Activated CD8-positive, alpha-beta T cell treated with anti-CD3 and anti-CD28 coated beads, Interleukin-2, amount 10 ng/mL, durations not matched to agents 7 days and 5 days (primary cell): ENCODE results near the gene RTRAF. TPM values are rescaled to one million over a fixed set of nuclear protein-coding genes. Genes with fewer than 3 reads are reported as not detected.

ENCODE experiments used
- ATAC-seq: fragments of 150-1000 bp; cut with Tn5 transposase; one replicate; pipeline ENCODE4 v1.10.0; 2021; ENCODE audit warnings: moderate library complexity
- CTCF ChIA-PET: fragments of 350-600 bp; sonication (Branson Sonifier 250); formaldehyde crosslinking; loops from one replicate; lab custom pipeline; 2021; ENCODE audit warnings: antibody characterized with exemption; lab: Charles Lee
- POLR2A ChIA-PET: fragments of 350-600 bp; sonication (Branson Sonifier 250); formaldehyde crosslinking; loops from one replicate; lab custom pipeline; 2021; ENCODE audit warnings: antibody characterized with exemption; lab: Charles Lee
- DNase-seq: peaks from one replicate; pipeline ENCODE4 v3.0.0-alpha.2; 2020
- H3K27ac Mint-ChIP-seq: one replicate; pipeline ENCODE4 v1.8.0; 2021; ENCODE audit warnings: mild to moderate bottlenecking, mixed read lengths
- H3K27me3 Mint-ChIP-seq: one replicate; pipeline ENCODE4 v1.8.0; 2021; ENCODE audit warnings: low read depth, mixed read lengths
- H3K36me3 Mint-ChIP-seq: one replicate; pipeline ENCODE4 v1.8.0; 2021; ENCODE audit warnings: low read depth, mixed read lengths
- H3K4me1 Mint-ChIP-seq: one replicate; pipeline ENCODE4 v1.8.0; 2021; ENCODE audit warnings: low read depth, mixed read lengths
- H3K4me3 Mint-ChIP-seq: one replicate; pipeline ENCODE4 v1.8.0; 2021; ENCODE audit warnings: mild to moderate bottlenecking, mixed read lengths
- H3K9me3 Mint-ChIP-seq: one replicate; pipeline ENCODE4 v1.8.0; 2022; ENCODE audit warnings: mixed read lengths; ENCODE audit not compliant: insufficient read depth
- total RNA-seq, 2 experiments: library from RNA; stranded (reverse); gene quantifications; one replicate each; pipeline ENCODE4 v1.2.3, GENCODE V29; 2021

Gene RTRAF
- total RNA-seq, 2 experiments from 2014 or later = 201 to 206 TPM

DNA sequence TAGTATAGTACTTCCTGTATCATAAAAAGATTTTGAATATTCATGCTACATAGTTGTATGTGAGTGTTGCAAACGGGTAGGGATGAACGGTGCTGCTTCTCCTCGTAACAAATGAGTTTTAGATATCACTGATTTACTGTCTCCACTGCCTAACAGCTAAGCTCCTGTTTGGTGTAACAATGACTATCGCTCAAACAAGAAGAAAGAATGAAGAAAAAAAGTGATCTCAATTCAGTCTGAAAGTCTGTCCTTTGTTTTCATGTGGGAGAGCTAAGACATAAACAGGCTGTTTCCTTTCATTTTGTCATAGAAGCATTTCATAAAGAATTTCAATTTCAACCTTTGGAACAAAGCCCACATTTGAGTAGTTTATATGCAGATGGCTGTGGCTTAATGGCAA lies 26.1 kb upstream of the RTRAF start:
- Mint-ChIP-seq H3K27me3 (no peaks in the 10 kb centered on the region), H3K27ac (peak overlapping the region; percentile 59), H3K36me3 (peaks cover 76% of the 10 kb centered on the region), H3K4me3 (peak overlapping the region; percentile 29), H3K4me1 (peaks cover 24% of the 10 kb centered on the region), H3K9me3 (peaks cover 9% of the 10 kb centered on the region)
- no peak for ATAC-seq
- no peak for DNase-seq
- ChIA-PET CTCF (interaction anchor here (0.7 to 1.5 kb wide), 3 partner anchors 15 to 57 kb away, joined by 3 to 12 read pairs (median 3); no protein-coding TSS in a partner anchor), POLR2A (no interaction called here)

DNA sequence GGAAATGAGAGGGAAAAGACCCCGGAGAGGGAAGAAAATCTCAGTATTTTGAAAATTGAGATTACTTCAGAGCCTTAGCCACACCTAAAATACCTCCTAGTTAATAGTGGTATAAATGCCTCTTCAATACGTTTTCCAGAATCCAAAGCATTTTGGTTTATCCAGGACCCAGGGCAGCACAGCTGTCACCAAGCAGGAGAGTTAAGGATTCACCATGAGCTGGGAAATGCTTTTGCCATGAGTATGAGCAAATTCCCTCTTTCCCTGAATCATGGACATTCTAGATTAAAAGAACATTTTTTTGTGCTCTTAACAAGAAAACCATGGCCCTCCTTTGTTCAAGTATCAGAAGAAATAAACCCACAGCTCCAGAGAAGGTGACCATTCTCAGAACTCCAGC lies 21.8 kb upstream of the RTRAF start:
- ATAC-seq = no peak
- H3K27me3 Mint-ChIP-seq = no peaks in the 10 kb centered on the region
- ChIA-PET CTCF (interaction anchor here (1.5 to 5.3 kb wide), 2 partner anchors 12 to 160 kb away, joined by 3 to 43 read pairs; no protein-coding TSS in a partner anchor), POLR2A (no interaction called here)
- no peak overlapping the region for H3K27ac Mint-ChIP-seq
- no peak overlapping the region for H3K4me3 Mint-ChIP-seq
- peaks cover 62% of the 10 kb centered on the region for H3K36me3 Mint-ChIP-seq
- H3K4me1 Mint-ChIP-seq = peaks cover 12% of the 10 kb centered on the region
- DNase-seq = no peak
- no peaks in the 10 kb centered on the region for H3K9me3 Mint-ChIP-seq

DNA sequence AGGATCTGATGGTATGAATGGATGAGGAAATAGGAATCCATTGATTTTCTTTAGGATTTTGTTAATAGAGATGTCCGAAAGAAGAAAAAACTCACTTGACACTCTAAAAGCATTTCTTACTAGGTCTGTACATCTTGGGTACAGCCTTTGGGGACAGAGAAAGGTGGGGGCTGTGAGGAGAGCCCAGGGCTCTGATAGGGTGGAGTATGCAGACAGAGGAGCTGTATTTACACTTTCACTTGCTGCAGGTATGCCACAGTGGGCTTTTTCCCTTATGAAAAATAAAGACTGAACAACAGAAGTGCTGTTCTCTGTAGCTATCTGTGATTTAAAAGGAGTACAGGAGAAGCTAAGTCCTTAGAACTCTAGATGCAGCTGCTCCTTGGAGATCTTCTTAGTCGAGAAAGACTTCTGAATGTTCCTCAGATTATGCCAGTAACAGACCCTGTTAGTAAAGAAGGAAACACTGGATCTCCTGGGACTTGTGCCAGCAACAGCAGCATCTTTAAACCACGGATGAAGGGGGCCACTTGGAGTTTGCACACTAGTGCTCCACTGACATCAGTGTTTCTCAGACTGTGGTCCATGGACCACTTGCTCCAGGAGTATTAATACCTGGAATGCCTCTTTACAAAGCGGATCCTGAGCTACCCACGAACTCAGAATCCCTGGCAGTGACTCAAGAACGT lies 19.4 kb upstream of the RTRAF start:
- ATAC-seq = no peak
- Mint-ChIP-seq H3K4me3 (no peak overlapping the region), H3K27me3 (no peaks in the 10 kb centered on the region), H3K27ac (no peak overlapping the region), H3K4me1 (peaks cover 1% of the 10 kb centered on the region), H3K36me3 (peaks cover 50% of the 10 kb centered on the region), H3K9me3 (no peaks in the 10 kb centered on the region)
- CTCF ChIA-PET = interaction anchor here (1.2 to 1.8 kb wide), 4 partner anchors 9 to 142 kb away, joined by 3 to 12 read pairs (median 4); no protein-coding TSS in a partner anchor
- POLR2A ChIA-PET = no interaction called here
- no peak for DNase-seq

DNA sequence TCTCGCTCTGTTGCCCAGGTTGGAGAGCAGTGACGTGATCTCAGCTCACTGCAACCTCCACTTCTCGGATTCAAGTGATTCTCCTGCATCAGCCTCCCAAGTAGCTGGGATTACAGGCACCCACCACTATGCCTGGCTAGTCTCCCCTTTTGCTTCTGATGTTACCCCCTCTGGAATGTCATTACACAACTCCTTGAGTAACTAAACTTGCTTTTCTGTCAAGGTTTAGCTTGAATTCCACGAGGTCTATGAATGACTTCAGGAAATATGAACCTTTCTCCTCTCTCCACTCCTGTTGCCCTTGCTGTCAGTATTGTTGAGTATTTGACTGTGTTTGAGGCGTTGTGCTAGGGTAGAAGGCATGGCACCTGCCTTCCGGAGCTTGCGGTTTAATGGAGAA lies 16.8 kb upstream of the RTRAF start:
- ChIA-PET POLR2A (no interaction called here), CTCF (no interaction called here)
- Mint-ChIP-seq H3K9me3 (no peaks in the 10 kb centered on the region), H3K4me1 (peaks cover 1% of the 10 kb centered on the region), H3K36me3 (peaks cover 31% of the 10 kb centered on the region), H3K27me3 (no peaks in the 10 kb centered on the region), H3K27ac (no peak overlapping the region), H3K4me3 (no peak overlapping the region)
- no peak for DNase-seq
- no peak for ATAC-seq

DNA sequence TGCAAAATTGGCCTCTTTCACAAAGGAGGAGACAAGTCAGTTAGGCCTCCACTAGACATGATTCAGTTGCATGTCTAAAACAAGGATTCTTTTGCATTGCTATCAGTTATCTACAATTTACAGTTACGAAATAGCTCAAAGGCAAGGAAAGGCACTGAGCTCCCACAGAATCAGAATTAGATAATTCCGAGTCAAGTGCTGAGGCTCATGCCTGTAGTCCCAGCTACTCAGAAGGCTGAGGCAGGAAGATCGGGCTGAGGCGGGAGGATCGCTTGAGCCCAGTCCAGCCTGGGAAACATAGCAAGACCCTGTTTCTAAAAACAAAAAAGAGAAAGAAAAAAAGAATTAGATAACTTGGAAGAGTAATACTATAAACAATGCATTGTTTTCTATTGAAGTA lies 12.3 kb upstream of the RTRAF start:
- CTCF ChIA-PET = interaction anchor here (0.8 to 4.6 kb wide), 6 partner anchors 10 to 200 kb away, joined by 3 to 43 read pairs (median 16); no protein-coding TSS in a partner anchor
- ATAC-seq (no peak), DNase-seq (no peak)
- H3K36me3 Mint-ChIP-seq = no peaks in the 10 kb centered on the region
- H3K4me3 Mint-ChIP-seq = no peak overlapping the region
- no peaks in the 10 kb centered on the region for H3K9me3 Mint-ChIP-seq
- H3K27ac Mint-ChIP-seq = no peak overlapping the region
- peaks cover 18% of the 10 kb centered on the region for H3K4me1 Mint-ChIP-seq
- H3K27me3 Mint-ChIP-seq = no peaks in the 10 kb centered on the region
- POLR2A ChIA-PET = no interaction called here

DNA sequence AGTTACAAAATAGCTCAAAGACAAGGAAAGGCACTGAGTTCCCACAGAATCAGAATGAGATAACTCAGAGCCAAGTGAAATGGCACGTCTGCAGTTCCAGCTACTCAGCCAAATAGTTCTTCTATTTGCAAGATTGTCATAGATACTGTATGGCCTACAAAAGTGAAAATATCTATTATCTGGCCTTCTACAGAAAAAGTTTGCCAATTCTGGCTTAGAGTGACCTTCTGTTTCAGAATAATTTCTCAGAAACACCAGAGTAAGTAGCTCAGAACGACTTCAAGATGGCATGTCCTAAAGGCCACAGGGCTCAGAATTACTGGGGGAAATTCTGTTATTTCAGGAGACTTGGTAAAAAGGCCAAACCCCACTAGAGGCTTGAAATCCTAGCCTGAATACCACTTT lies 10.7 kb upstream of the RTRAF start:
- Mint-ChIP-seq H3K4me1 (peaks cover 18% of the 10 kb centered on the region), H3K36me3 (no peaks in the 10 kb centered on the region), H3K9me3 (no peaks in the 10 kb centered on the region), H3K4me3 (no peak overlapping the region), H3K27ac (no peak overlapping the region), H3K27me3 (no peaks in the 10 kb centered on the region)
- POLR2A ChIA-PET = interaction anchor here (1.5 kb wide), 1 partner anchor 118 kb away, joined by 6 read pairs; the partner anchor contains the start of gene GNG2
- DNase-seq (no peak), ATAC-seq (peak; percentile 5)
- CTCF ChIA-PET = interaction anchor here (0.6 to 4.6 kb wide), 52 partner anchors 8 to 1414 kb away, joined by 3 to 43 read pairs (median 4); partner anchors contain the start of genes FRMD6 and GNG2

DNA sequence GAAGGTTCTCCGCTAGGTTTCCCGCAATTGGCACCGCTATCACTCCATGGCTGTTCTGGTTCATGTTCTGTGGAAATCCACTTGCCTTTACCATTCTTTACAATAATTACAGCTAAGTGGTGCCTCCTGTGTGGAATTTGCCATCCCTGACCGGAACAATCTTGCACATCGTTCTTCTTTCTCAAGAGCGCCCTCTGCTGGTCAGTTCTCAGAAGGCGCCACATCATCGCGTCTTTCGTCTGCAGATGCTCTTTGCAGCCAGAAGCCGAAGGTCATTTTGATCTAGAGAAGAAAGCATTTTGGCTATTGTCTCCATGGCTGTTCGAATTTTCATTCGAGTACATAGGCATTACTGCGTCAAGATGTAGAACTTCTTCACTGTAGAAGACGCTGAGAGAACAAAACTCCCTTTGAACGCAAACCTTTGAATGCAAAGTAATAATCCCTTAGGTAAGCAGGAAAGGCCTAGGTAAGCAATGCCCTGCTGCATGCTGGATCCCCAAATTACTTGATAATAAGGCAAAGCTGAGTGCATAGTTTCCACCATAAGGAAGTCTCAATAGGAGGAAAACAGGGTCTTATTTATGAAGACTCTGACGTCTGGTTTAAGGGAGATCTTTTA lies 10.1 kb upstream of the RTRAF start:
- H3K27ac Mint-ChIP-seq = no peak overlapping the region
- H3K27me3 Mint-ChIP-seq = no peaks in the 10 kb centered on the region
- H3K4me1 Mint-ChIP-seq = peaks cover 18% of the 10 kb centered on the region
- CTCF ChIA-PET = interaction anchor here (0.6 to 4.6 kb wide), 51 partner anchors 9 to 1414 kb away, joined by 3 to 43 read pairs (median 4); partner anchors contain the start of genes FRMD6 and GNG2
- POLR2A ChIA-PET = interaction anchor here (1.5 kb wide), 1 partner anchor 118 kb away, joined by 6 read pairs; the partner anchor contains the start of gene GNG2
- DNase-seq (peak; percentile 89), ATAC-seq (peak; percentile 77)
- H3K36me3 Mint-ChIP-seq = no peaks in the 10 kb centered on the region
- H3K9me3 Mint-ChIP-seq = no peaks in the 10 kb centered on the region
- no peak overlapping the region for H3K4me3 Mint-ChIP-seq

DNA sequence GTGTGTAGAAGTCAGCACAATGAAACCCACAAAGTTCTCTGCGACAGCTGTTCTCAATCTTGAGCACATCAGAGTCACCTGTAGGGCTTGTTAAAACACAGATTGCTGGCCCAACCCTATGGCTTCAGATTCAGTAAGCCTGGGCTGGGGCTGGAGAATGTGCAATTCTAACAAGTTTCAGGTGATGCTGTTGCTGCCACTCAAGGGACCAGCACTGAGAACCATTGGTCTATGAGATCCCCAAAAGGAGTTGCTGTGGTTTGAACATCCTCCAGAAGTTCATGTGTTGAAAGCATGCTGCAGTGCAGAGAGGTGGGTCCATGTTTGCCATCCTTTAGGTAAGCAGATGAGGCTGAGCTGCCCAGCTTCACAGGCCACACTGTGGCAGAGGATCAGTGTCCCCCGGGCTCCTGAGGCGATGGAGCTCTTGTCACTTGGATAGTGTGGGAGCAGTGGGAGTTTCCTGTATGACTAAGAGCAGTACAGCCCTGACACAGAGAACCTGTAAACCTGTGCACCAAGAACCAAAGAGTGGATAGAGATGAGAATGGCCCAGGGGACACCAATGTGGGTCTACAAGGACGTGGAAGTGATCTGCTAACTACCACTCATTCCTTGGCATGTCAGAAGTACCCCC lies 8.0 kb upstream of the RTRAF start:
- peak overlapping the region; percentile 11 for H3K27ac Mint-ChIP-seq
- peaks cover 5% of the 10 kb centered on the region for H3K27me3 Mint-ChIP-seq
- POLR2A ChIA-PET = no interaction called here
- ATAC-seq (peak; percentile 25), DNase-seq (no peak)
- no peak overlapping the region for H3K4me3 Mint-ChIP-seq
- H3K36me3 Mint-ChIP-seq = peaks cover 2% of the 10 kb centered on the region
- no peaks in the 10 kb centered on the region for H3K9me3 Mint-ChIP-seq
- peaks cover 18% of the 10 kb centered on the region for H3K4me1 Mint-ChIP-seq
- CTCF ChIA-PET = interaction anchor here (0.8 to 4.6 kb wide), 4 partner anchors 11 to 205 kb away, joined by 3 to 29 read pairs (median 4); no protein-coding TSS in a partner anchor

DNA sequence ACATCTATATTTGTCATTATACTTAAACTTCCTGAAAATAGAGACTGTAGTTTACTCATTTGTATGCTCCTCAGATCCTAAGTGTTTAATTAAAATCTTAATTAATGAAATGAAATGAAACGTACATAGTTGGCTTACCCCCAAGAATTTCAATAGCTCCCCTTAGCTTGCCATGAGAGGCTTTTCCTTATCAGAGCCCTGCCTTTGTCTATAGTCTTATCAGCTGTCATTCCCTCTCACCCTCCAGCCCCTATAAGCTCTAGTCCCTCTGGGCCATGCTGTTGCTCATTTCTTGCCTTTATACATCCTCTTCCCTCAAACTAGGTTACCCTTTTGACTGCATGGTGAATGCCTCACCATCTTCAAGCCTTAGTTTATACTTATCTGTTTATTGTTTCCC lies 1.1 kb upstream of the RTRAF start:
- Mint-ChIP-seq H3K36me3 (peaks cover 13% of the 10 kb centered on the region), H3K4me3 (peak overlapping the region; percentile 87), H3K27ac (peak overlapping the region; percentile 96), H3K9me3 (no peaks in the 10 kb centered on the region), H3K27me3 (peaks cover 5% of the 10 kb centered on the region), H3K4me1 (peaks cover 24% of the 10 kb centered on the region)
- ATAC-seq (no peak), DNase-seq (no peak)
- POLR2A ChIA-PET = interaction anchor here (0.7 kb wide), 1 partner anchor 127 kb away, joined by 4 read pairs; no protein-coding TSS in a partner anchor
- CTCF ChIA-PET = interaction anchor here (1.0 to 1.5 kb wide), 2 partner anchors 8 to 9 kb away, joined by 3 to 7 read pairs; no protein-coding TSS in a partner anchor

DNA sequence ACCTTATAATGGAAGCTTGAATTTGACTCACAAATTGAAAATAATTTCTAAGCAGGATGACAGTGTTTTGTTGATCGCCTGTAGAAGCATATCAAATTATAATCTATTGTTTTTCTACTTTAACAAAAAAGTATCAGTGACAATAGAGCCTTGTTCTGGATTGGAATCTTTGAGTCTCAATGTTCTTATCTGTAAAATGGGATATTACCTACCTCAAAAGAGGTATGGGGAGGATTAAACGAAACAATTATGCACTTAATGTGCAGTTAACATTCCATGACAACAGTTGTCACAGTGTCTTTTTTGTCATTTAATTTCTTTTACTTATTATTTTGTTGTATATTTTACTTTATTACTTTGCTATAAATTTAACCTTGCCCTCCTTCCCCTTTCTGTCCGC lies 1.1 kb downstream of the RTRAF start:
- peak overlapping the region; percentile 96 for H3K27ac Mint-ChIP-seq
- CTCF ChIA-PET = interaction anchor here (0.9 to 1.4 kb wide), 4 partner anchors 12 to 281 kb away, joined by 3 to 4 read pairs (median 3); no protein-coding TSS in a partner anchor
- no peak for ATAC-seq

DNA sequence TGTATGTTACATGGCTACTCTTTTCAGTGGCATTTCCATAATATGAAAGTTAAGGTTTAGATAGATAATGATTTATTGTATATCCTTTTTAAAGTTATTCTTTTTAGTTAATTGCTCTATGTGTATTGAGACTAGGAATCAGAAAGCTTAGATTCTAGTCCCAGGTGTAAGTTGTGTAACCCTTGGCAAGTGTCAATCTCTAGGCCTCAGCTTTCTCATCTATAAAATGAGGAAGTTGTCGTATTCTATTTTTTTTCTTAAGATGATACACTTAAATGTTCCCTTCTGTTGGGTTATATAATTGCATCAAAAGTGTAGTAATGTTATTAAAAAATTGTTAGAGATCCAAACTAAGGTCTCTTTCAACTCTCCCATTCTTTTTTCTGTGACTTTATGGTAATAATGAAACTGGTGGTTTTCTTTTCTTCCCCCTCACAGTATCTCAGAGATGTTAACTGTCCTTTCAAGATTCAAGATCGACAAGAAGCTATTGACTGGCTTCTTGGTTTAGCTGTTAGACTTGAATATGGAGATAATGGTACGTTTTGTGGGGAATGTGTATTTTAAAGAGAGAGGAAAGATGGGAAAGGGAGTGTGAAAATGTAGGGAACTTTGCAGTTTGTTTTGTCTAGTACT lies 4.1 kb downstream of the RTRAF start:
- Mint-ChIP-seq H3K27ac (peak overlapping the region; percentile 23), H3K36me3 (peaks cover 44% of the 10 kb centered on the region), H3K4me1 (peaks cover 31% of the 10 kb centered on the region), H3K9me3 (no peaks in the 10 kb centered on the region), H3K27me3 (no peaks in the 10 kb centered on the region), H3K4me3 (no peak overlapping the region)
- no peak for ATAC-seq
- ChIA-PET POLR2A (no interaction called here), CTCF (interaction anchor here (0.6 to 2.5 kb wide), 8 partner anchors 9 to 305 kb away, joined by 3 to 11 read pairs (median 4); no protein-coding TSS in a partner anchor)
- no peak for DNase-seq

More for the DNA sequence above, 1.1 kb downstream of the RTRAF start:
- Mint-ChIP-seq H3K4me3 (peak overlapping the region; percentile 87), H3K4me1 (peaks cover 30% of the 10 kb centered on the region), H3K27me3 (peaks cover under 1% of the 10 kb centered on the region), H3K9me3 (no peaks in the 10 kb centered on the region), H3K36me3 (peaks cover 29% of the 10 kb centered on the region)
- POLR2A ChIA-PET = interaction anchor here (0.6 to 0.7 kb wide), 3 partner anchors 34 to 284 kb away, joined by 3 read pairs; no protein-coding TSS in a partner anchor
- DNase-seq = no peak
